Measurements from ENCODE around the gene INO80.
"Not testable (repeated sequence)": the region's sequence is repeated elsewhere in the genome, so short reads cannot be mapped to it uniquely, and the experiment has no call there.

The INO80 gene

GRCh38 chr15:40992241-40992741, 123.8 kb downstream of the INO80 start:
- DNase-seq = no peak

- no peak for DNase-seq
Measured at GRCh38 chr15:40991355-40991754, 124.7 kb downstream of the INO80 start.

GRCh38 chr15:40990789-40991188, 125.3 kb downstream of the INO80 start:
- DNase-seq = no peak

GRCh38 chr15:40990080-40990479, 126.0 kb downstream of the INO80 start:
- DNase-seq = no peak

GRCh38 chr15:40988156-40988555, 127.9 kb downstream of the INO80 start:
- DNase-seq = no peak

GRCh38 chr15:40986820-40987219, 129.3 kb downstream of the INO80 start:
- DNase-seq = no peak

- no peak for DNase-seq
Measured at GRCh38 chr15:40985541-40986330, 130.3 kb downstream of the INO80 start.

GRCh38 chr15:40984964-40985363, 131.1 kb downstream of the INO80 start:
- DNase-seq = no peak

GRCh38 chr15:40984406-40984805, 131.7 kb downstream of the INO80 start:
- DNase-seq = no peak

GRCh38 chr15:40982855-40983254, 133.2 kb downstream of the INO80 start:
- no peak for DNase-seq

GRCh38 chr15:40981186-40981585, 134.9 kb downstream of the INO80 start:
- no peak for DNase-seq

- no peak for DNase-seq
Measured at GRCh38 chr15:40978562-40978961, 137.5 kb downstream of the INO80 start.

GRCh38 chr15:40978141-40978540, 137.9 kb downstream of the INO80 start:
- DNase-seq = no peak

GRCh38 chr15:40976819-40977218, 139.3 kb downstream of the INO80 start:
- no peak for DNase-seq

GRCh38 chr15:40974879-40975278, 141.2 kb downstream of the INO80 start:
- no peak for DNase-seq

GRCh38 chr15:40969363-40969762, 146.7 kb downstream of the INO80 start:
- no peak for DNase-seq

- no peak for DNase-seq
Measured at GRCh38 chr15:40968290-40969085, 147.6 kb downstream of the INO80 start.

GRCh38 chr15:40964634-40965033, 151.4 kb downstream of the INO80 start:
- no peak for DNase-seq

- DNase-seq = no peak
Measured at GRCh38 chr15:40964006-40964405, 152.1 kb downstream of the INO80 start.

- no peak for DNase-seq
Measured at GRCh38 chr15:40963201-40963600, 152.9 kb downstream of the INO80 start.

- not testable (repeated sequence) for DNase-seq
Measured at GRCh38 chr15:40962317-40962716, 153.8 kb downstream of the INO80 start.

GRCh38 chr15:40961740-40962139, 154.3 kb downstream of the INO80 start:
- DNase-seq = not testable (repeated sequence)

- DNase-seq = no peak
Measured at GRCh38 chr15:40960925-40961324, 155.2 kb downstream of the INO80 start.

Data from activated naive CD4-positive, alpha-beta T cell treated with anti-CD3 and anti-CD28 coated beads, Interleukin-2, amount 50 U/mL, for 16 hours (primary cell).